GM23338 (cell line): ENCODE measurements around the gene LCE1E. TPM values are rescaled to one million over a fixed set of nuclear protein-coding genes. Genes with fewer than 3 reads are reported as not detected.

Experiments used
- ATAC-seq: fragments of 200-7000 bp; cut with Tn5 transposase; 3 replicates; pipeline ENCODE4 v1.9.1; 2020
- DNase-seq: peaks from one replicate; pipeline ENCODE4 v3.0.0-alpha.2; 2015; ENCODE audit warnings: low spot score
- H2AFZ ChIP-seq: fragments of 200-600 bp; sonication (generic); 2 replicates; pipeline ENCODE4 v1.8.0; 2016; ENCODE audit warnings: antibody characterized with exemption, mild to moderate bottlenecking, moderate library complexity
- H3F3A ChIP-seq: fragments of 200-600 bp; sonication (generic); replicated peaks from 2 replicates; pipeline ENCODE4 v1.8.0; 2017; ENCODE audit warnings: antibody characterized with exemption, mixed run types, low read depth
- H3K27ac ChIP-seq: fragments of 200-600 bp; sonication (generic); 2 replicates; pipeline ENCODE4 v1.6.1; 2016; ENCODE audit warnings: low read depth
- H3K27me3 ChIP-seq: fragments of 200-600 bp; sonication (generic); 2 replicates; pipeline ENCODE4 v1.8.0; 2016; ENCODE audit warnings: mild to moderate bottlenecking, mixed run types, moderate library complexity; ENCODE audit not compliant: insufficient read depth
- H3K36me3 ChIP-seq: fragments of 200-600 bp; sonication (generic); 2 replicates; pipeline ENCODE4 v1.8.0; 2016; ENCODE audit warnings: mild to moderate bottlenecking; ENCODE audit not compliant: insufficient read depth
- H3K4me1 ChIP-seq: fragments of 200-600 bp; sonication (generic); 2 replicates; pipeline ENCODE4 v1.8.0; 2016; ENCODE audit warnings: mild to moderate bottlenecking, moderate library complexity; ENCODE audit not compliant: insufficient read depth
- H3K4me2 ChIP-seq: fragments of 200-600 bp; sonication (generic); 2 replicates; pipeline ENCODE4 v1.7.1; 2017; ENCODE audit warnings: mixed run types
- H3K4me3 ChIP-seq: fragments of 200-600 bp; sonication (generic); 2 replicates; pipeline ENCODE4 v1.6.1; 2016; ENCODE audit warnings: mixed run types
- H3K79me2 ChIP-seq: fragments of 200-600 bp; sonication (generic); replicated peaks from 2 replicates; pipeline ENCODE4 v1.8.0; 2017; ENCODE audit warnings: mild to moderate bottlenecking; ENCODE audit not compliant: insufficient read depth
- H3K9me2 ChIP-seq: fragments of 200-600 bp; sonication (generic); 2 replicates; pipeline ENCODE4 v1.8.0; 2017; ENCODE audit not compliant: insufficient read depth
- H4K20me1 ChIP-seq: fragments of 200-600 bp; sonication (generic); replicated peaks from 2 replicates; pipeline ENCODE4 v1.8.0; 2017; ENCODE audit warnings: mild to moderate bottlenecking; ENCODE audit not compliant: insufficient read depth
- H3K27ac Mint-ChIP-seq: 2 replicates; pipeline ENCODE4 v1.8.0; 2020; ENCODE audit warnings: inconsistent platforms, mild to moderate bottlenecking, moderate library complexity, mixed read lengths
- H3K27me3 Mint-ChIP-seq: 3 replicates; pipeline ENCODE4 v1.8.0; 2022; ENCODE audit warnings: low read depth, mild to moderate bottlenecking, moderate library complexity, mixed read lengths, inconsistent platforms; ENCODE audit not compliant: insufficient read depth, poor library complexity
- H3K36me3 Mint-ChIP-seq: 3 replicates; pipeline ENCODE4 v1.8.0; 2021; ENCODE audit warnings: low read depth, mild to moderate bottlenecking, inconsistent platforms, moderate library complexity, mixed read lengths
- H3K4me1 Mint-ChIP-seq: 3 replicates; pipeline ENCODE4 v1.8.0; 2020; ENCODE audit warnings: mild to moderate bottlenecking, inconsistent platforms, mixed read lengths
- H3K4me3 Mint-ChIP-seq: 3 replicates; pipeline ENCODE4 v1.8.0; 2021; ENCODE audit warnings: moderate library complexity, mild to moderate bottlenecking, inconsistent platforms, mixed read lengths
- H3K9me3 Mint-ChIP-seq: 3 replicates; pipeline ENCODE4 v1.8.0; 2020; ENCODE audit warnings: moderate library complexity, mild to moderate bottlenecking, inconsistent platforms, mixed read lengths
- ETS1 ChIP-seq: IDR thresholded peaks from 2 replicates; pipeline ENCODE4 v1.6.1; 2016; ENCODE audit warnings: antibody characterized with exemption
- EZH2 ChIP-seq: fragments of 200-600 bp; sonication (generic); IDR thresholded peaks from one replicate; pipeline ENCODE4 v1.8.0; 2017; ENCODE audit warnings: antibody characterized with exemption, mild to moderate bottlenecking, low read depth; ENCODE audit not compliant: unreplicated experiment
- EZH2phosphoT487 ChIP-seq: fragments of 200-600 bp; sonication (generic); IDR thresholded peaks from one replicate; pipeline ENCODE4 v1.8.1; 2018; ENCODE audit warnings: antibody characterized with exemption; ENCODE audit not compliant: unreplicated experiment
- JUNB ChIP-seq: IDR thresholded peaks from one replicate; pipeline ENCODE4 v1.6.1; 2016; ENCODE audit warnings: antibody characterized with exemption; ENCODE audit not compliant: unreplicated experiment
- REST ChIP-seq: IDR thresholded peaks from one replicate; pipeline ENCODE4 v1.6.1; 2018; ENCODE audit warnings: antibody characterized with exemption; ENCODE audit not compliant: unreplicated experiment
- STAT1 ChIP-seq: IDR thresholded peaks from one replicate; pipeline ENCODE4 v1.6.1; 2016; ENCODE audit warnings: antibody characterized with exemption; ENCODE audit not compliant: unreplicated experiment
- ZNF114 ChIP-seq: fragments of 250-450 bp; sonication (Bioruptor Pico); IDR thresholded peaks from 2 replicates; pipeline ENCODE4 v1.5.0; 2020; ENCODE audit warnings: mild to moderate bottlenecking, moderate library complexity
- ZNF462 ChIP-seq: fragments of 250-450 bp; sonication (Bioruptor Pico); IDR thresholded peaks from 2 replicates; pipeline ENCODE4 v1.5.0; 2020; ENCODE audit warnings: mild to moderate bottlenecking, moderate library complexity
- polyA plus RNA-seq: library from polyadenylated mRNA; unstranded; fragments of >200 nt; fragmentation: Nextera tagmentation; extraction: Ambion mirVana; gene quantifications from 2 replicates; pipeline ENCODE4 v1.2.1, GENCODE V29; 2016
- total RNA-seq: library from RNA; depleted of rRNA; stranded (reverse); fragments of >200 nt; shearing (Covaris generic); gene quantifications from 2 replicates; pipeline ENCODE4 v1.2.3, GENCODE V29; 2014
- TF ChIP-seq, protein P1 (sequence below), 2 experiments: fragments of 200-600 bp in 1 of 2; sonication (generic) in 1 of 2; conservative IDR thresholded peaks; 2 replicates each; pipeline versions ENCODE4 v1.5.1 to v1.6.1; 2016 to 2017; ENCODE audit warnings: antibody characterized with exemption in 2 of 2, low read depth in 2 of 2, mild to moderate bottlenecking in 2 of 2, moderate library complexity in 1 of 2

Gene LCE1E
- total and polyA plus RNA-seq, 2 experiments from 2014 or later, result not detected

GRCh38 chr1:152756872-152757271 lies 29.2 kb upstream of the LCE1E start (continued):
- TF ChIP-seq ZNF462 (CRISPR knock-in tag) (no peak), STAT1 (no peak), ZNF114 (CRISPR knock-in tag) (no peak), EZH2 (no peak), ETS1 (no peak)
- TF ChIP-seq, protein P1, sequence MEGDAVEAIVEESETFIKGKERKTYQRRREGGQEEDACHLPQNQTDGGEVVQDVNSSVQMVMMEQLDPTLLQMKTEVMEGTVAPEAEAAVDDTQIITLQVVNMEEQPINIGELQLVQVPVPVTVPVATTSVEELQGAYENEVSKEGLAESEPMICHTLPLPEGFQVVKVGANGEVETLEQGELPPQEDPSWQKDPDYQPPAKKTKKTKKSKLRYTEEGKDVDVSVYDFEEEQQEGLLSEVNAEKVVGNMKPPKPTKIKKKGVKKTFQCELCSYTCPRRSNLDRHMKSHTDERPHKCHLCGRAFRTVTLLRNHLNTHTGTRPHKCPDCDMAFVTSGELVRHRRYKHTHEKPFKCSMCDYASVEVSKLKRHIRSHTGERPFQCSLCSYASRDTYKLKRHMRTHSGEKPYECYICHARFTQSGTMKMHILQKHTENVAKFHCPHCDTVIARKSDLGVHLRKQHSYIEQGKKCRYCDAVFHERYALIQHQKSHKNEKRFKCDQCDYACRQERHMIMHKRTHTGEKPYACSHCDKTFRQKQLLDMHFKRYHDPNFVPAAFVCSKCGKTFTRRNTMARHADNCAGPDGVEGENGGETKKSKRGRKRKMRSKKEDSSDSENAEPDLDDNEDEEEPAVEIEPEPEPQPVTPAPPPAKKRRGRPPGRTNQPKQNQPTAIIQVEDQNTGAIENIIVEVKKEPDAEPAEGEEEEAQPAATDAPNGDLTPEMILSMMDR (conservative IDR thresholded peaks at IDR 0.05; ENCODE audit: low read depth in 2 of 2), result no peak

- no peak within 1 kb of the TSS for H3K4me3 ChIP-seq
- H2AFZ ChIP-seq, result peak within 1 kb of the TSS; percentile 34; the same call in 1 of the 2 replicates
- no peaks in the 10 kb centered on the region for H3K27me3 ChIP-seq
- H3K36me3 ChIP-seq, result no peaks in the 10 kb centered on the region
- no peaks in the 10 kb centered on the region for H4K20me1 ChIP-seq
- H3K9me2 ChIP-seq, result 0 out of 2 replicates have a peak, but pooled peaks cover 5% of the 10 kb centered on the region
- H3K4me3 Mint-ChIP-seq, result no peak within 1 kb of the TSS
- DNase-seq (no peak), ATAC-seq (peak; percentile 27; the same call in 2 of the 3 replicates)
- H3K4me1 ChIP-seq, result no peaks in the 10 kb centered on the region; the same call in 1 of the 2 replicates
- no peaks in the 10 kb centered on the region; the same call in 2 of the 3 replicates for H3K9me3 Mint-ChIP-seq
- no peaks in the 10 kb centered on the region for H3K36me3 Mint-ChIP-seq
- H3K4me1 Mint-ChIP-seq, result peaks cover 15% of the 10 kb centered on the region; the same call in 2 of the 3 replicates
- H3K27ac ChIP-seq, result no peak within 1 kb of the TSS
- H3K27ac Mint-ChIP-seq, result peak within 1 kb of the TSS; percentile 22; the same call in 1 of the 2 replicates
- H3K27me3 Mint-ChIP-seq, result peaks cover 2% of the 10 kb centered on the region
- no peaks in the 10 kb centered on the region for H3K79me2 ChIP-seq
- no peaks in the 10 kb centered on the region for H3F3A ChIP-seq
- H3K4me2 ChIP-seq, result no peak within 1 kb of the TSS
- TF ChIP-seq REST (no peak), ZNF114 (CRISPR knock-in tag) (no peak), JUNB (no peak), EZH2phosphoT487 (no peak)
Measured at GRCh38 chr1:152757747-152758146, 28.3 kb upstream of the LCE1E start, which contains the start of gene KPRP. Gene KPRP (plus strand): TSS chr1:152758025. CDS start chr1:152759589, 1,564 bp downstream.
